GM06990 (cell line): ENCODE measurements around the gene PELI2.
"Not testable (repeated sequence)": the region's sequence is repeated elsewhere in the genome, so short reads cannot be mapped to it uniquely, and the experiment has no call there.

Experiments used
- DNase-seq: peaks from one replicate; pipeline ENCODE4 v3.0.0-alpha.2; 2011; ENCODE audit not compliant: insufficient read length; ENCODE audit errors: extremely low read depth
- H3K27me3 ChIP-seq: replicated peaks from 2 replicates; pipeline ENCODE4 v1.6.0; 2011; ENCODE audit warnings: low read length; ENCODE audit not compliant: control insufficient read depth, insufficient read depth
- H3K36me3 ChIP-seq: 2 replicates; pipeline ENCODE4 v1.5.1; 2011; ENCODE audit warnings: low read length; ENCODE audit not compliant: control insufficient read depth, insufficient read depth
- H3K4me3 ChIP-seq: replicated peaks from 2 replicates; pipeline ENCODE4 v1.5.1; 2011; ENCODE audit warnings: low read depth, mild to moderate bottlenecking, control low read depth, low read length
- TF ChIP-seq, protein P1 (sequence below): IDR thresholded peaks from 2 replicates; pipeline ENCODE4 v1.5.1; 2011; ENCODE audit warnings: low read length, control low read depth, mild to moderate bottlenecking, inconsistent platforms; ENCODE audit not compliant: insufficient read depth, poor library complexity, severe bottlenecking

The PELI2 gene

DNA sequence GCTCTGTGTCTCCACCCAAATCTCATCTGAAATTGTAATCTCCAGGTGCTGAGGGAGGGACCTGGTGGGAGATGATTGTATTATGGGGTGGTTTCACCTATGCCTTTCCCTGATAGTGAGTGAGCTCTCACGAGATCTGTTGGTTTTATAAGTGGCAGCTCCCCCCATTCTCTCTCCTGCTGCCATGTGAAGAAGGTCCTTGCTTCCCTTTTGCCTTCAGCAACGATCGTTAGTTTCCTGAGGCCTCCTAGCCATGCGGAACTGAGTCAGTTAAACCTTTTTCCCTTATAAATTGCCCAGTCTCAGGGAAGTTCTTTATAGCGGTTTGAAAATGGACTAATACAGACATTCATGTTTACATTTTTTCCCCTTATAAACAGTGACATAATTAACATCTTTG, 36.1 kb downstream of the PELI2 start:
- H3K36me3 ChIP-seq, result no peaks in the 10 kb centered on the region
- TF ChIP-seq, protein P1, sequence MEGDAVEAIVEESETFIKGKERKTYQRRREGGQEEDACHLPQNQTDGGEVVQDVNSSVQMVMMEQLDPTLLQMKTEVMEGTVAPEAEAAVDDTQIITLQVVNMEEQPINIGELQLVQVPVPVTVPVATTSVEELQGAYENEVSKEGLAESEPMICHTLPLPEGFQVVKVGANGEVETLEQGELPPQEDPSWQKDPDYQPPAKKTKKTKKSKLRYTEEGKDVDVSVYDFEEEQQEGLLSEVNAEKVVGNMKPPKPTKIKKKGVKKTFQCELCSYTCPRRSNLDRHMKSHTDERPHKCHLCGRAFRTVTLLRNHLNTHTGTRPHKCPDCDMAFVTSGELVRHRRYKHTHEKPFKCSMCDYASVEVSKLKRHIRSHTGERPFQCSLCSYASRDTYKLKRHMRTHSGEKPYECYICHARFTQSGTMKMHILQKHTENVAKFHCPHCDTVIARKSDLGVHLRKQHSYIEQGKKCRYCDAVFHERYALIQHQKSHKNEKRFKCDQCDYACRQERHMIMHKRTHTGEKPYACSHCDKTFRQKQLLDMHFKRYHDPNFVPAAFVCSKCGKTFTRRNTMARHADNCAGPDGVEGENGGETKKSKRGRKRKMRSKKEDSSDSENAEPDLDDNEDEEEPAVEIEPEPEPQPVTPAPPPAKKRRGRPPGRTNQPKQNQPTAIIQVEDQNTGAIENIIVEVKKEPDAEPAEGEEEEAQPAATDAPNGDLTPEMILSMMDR, result no peak
- H3K27me3 ChIP-seq, result no peaks in the 10 kb centered on the region; the same call in 1 of the 2 replicates
- no peak for DNase-seq
- H3K4me3 ChIP-seq, result no peak overlapping the region

DNA sequence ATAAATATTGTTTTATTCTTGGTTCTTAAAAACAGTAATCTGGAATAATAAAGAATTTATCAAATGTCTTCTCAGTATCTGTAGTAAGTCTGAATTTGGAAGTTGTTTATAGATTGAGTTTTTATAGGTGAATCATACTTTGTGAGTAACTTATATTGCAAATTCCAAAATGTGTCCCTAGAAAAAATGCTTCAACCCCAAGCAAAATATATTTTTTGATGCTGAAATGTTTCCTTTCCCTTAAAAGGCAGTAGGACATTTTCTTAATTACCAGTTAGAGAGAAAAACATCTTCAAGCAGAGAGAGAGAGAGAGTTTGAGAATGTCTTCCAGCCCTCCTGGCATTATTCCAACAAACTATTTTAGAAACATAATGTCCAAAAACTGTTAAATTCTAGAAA, 37.9 kb downstream of the PELI2 start:
- Histone ChIP-seq H3K36me3 (no peaks in the 10 kb centered on the region), H3K4me3 (no peak overlapping the region), H3K27me3 (no peaks in the 10 kb centered on the region; the same call in 1 of the 2 replicates)
- DNase-seq, result no peak
- TF ChIP-seq, protein P1, result no peak

DNA sequence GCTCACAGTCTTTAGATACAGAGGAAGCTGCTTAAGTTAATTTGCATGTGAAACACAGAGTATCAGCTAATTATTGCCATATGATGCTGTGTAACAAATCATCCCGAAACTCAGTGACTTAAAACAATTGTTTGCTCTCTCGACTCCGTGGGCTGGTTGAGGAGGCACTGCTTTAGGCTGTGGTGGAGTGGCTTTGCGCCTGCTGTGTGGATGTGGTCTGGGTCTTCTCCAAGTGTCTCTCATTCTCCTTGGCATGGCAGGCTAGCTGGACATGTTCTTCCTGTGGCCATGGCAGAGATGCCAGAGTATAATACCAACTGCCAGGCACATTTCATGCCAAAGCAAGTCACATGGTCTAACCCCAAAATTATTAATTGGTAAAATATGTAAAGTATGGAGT, 40.9 kb downstream of the PELI2 start:
- DNase-seq, result no peak
- no peaks in the 10 kb centered on the region for H3K36me3 ChIP-seq
- no peaks in the 10 kb centered on the region for H3K27me3 ChIP-seq
- H3K4me3 ChIP-seq, result no peak overlapping the region
- TF ChIP-seq, protein P1, result no peak

DNA sequence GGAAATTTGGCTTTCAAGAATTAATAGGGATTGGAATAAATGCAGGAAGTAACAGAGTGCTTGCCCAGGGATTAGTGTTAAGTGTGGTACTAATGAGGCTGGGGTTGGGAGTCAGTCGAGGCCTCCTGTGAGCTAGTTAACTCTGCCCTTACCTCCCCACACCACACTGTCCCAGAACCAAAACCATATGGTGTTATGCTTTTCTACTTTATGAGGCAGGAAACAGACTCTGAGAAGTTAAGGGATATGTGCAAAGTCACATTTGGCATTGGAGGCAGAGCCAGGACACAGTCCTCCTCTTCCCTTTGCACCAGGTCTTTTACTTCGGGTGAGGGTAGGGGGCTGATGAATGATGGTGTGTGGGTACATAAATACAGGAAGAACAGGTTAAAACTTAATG, 41.9 kb downstream of the PELI2 start:
- Histone ChIP-seq H3K4me3 (no peak overlapping the region), H3K36me3 (no peaks in the 10 kb centered on the region), H3K27me3 (no peaks in the 10 kb centered on the region)
- DNase-seq, result no peak
- TF ChIP-seq, protein P1, result no peak

DNA sequence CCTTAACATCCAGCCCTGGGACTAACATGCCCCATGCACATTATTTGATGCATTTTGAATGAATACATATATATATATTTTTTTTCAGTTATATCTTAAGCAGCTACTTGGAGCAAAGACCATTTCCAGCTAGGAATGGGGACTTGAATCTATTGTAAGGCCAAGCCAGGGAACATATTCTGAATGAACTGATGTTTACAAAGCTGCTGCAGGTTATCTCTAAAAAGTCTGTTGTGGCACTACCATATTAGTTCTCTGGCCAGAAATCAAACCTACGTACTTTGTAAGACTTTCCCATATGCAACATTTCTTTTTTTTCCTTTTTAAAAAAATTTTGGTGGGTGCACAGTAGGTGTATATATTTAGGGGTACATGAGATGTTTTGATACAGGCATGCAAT, 43.4 kb downstream of the PELI2 start:
- H3K4me3 ChIP-seq, result no peak overlapping the region
- no peaks in the 10 kb centered on the region for H3K36me3 ChIP-seq
- no peak for DNase-seq
- no peaks in the 10 kb centered on the region for H3K27me3 ChIP-seq
- TF ChIP-seq, protein P1, result no peak

DNA sequence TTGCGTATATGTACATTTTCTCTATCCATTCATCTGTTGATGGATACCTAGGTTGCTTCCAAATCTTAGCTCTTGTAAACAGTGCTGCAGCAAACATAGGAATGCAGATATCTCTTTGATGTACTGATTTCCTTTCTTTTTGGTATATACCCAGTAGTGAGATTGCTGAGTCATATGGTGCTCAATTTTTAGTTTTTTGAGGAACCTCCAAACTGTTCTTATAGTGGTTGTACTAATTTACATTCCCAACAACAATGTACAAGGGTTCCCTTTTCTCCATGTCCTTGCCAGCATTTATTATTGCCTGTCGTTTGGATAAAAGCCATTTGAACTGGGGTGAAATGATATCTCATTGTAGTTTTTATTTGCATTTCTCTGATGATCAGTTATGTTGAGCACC, 44.3 kb downstream of the PELI2 start:
- no peaks in the 10 kb centered on the region for H3K27me3 ChIP-seq
- no peak for DNase-seq
- TF ChIP-seq, protein P1, result no peak
- no peak overlapping the region for H3K4me3 ChIP-seq
- H3K36me3 ChIP-seq, result no peaks in the 10 kb centered on the region

DNA sequence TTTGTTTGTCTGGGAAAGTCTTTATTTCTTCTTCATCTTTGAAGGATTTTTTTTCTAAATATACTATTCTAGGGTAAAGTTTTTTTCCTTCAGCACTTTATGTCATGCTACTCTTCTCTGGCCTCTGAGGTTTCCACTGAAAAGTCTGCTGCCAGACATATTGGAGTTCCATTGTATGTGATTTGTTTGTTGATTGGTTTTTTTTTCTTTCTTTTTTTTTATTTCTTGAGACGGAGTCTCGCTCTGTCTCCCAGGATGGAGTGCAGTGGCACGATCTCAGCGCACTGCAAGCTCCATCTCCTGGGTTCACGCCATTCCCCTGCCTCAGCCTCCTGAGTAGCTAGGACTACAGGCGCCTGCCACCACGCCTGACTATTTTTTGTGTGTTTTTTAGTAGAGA, 48.4 kb downstream of the PELI2 start:
- not testable (repeated sequence) for H3K4me3 ChIP-seq, DNase-seq, H3K27me3 ChIP-seq, H3K36me3 ChIP-seq
